Liver (tissue), 3 donors: ENCODE measurements around the gene VSX2.

Experiments used
- ATF3 ChIP-seq: IDR thresholded peaks from 2 replicates; pipeline ENCODE4 v1.6.1; 2016; ENCODE audit warnings: antibody characterized with exemption
- CTCF ChIP-seq: fragments of 150-350 bp; IDR thresholded peaks from 2 replicates; pipeline ENCODE4 v1.5.1; 2017; ENCODE audit warnings: improper control_type of control experiment, low read depth, low read length; ENCODE audit not compliant: missing input control
- EGR1 ChIP-seq, 2 donors: IDR thresholded peaks; 2 replicates each; pipeline ENCODE4 v1.6.1; 2016 to 2018; ENCODE audit warnings: antibody characterized with exemption in 2 of 2, low read depth in 2 of 2
- FOXA1 ChIP-seq: IDR thresholded peaks from 2 replicates; pipeline ENCODE4 v1.6.1; 2016; ENCODE audit warnings: antibody characterized with exemption
- GABPA ChIP-seq, 2 donors: IDR thresholded peaks in 1 of 2; conservative IDR thresholded peaks in 1 of 2; 2 replicates each; pipeline ENCODE4 v1.6.1; 2016; ENCODE audit warnings: antibody characterized with exemption in 2 of 2, mild to moderate bottlenecking in 1 of 2, moderate library complexity in 1 of 2
- MAX ChIP-seq: IDR thresholded peaks from 2 replicates; pipeline ENCODE4 v1.6.1; 2016; ENCODE audit warnings: antibody characterized with exemption
- RAD21 ChIP-seq, 2 donors: IDR thresholded peaks; 2 replicates each; pipeline ENCODE4 v1.6.1; 2016; ENCODE audit warnings: antibody characterized with exemption in 2 of 2, mild to moderate bottlenecking in 2 of 2
- RXRA ChIP-seq, 2 donors: IDR thresholded peaks; 2 replicates each; pipeline ENCODE4 v1.6.1; 2017 to 2018; ENCODE audit warnings: antibody characterized with exemption in 2 of 2, mild to moderate bottlenecking in 1 of 2
- TAF1 ChIP-seq: conservative IDR thresholded peaks from 2 replicates; pipeline ENCODE4 v1.6.1; 2016; ENCODE audit warnings: antibody characterized with exemption, mild to moderate bottlenecking
- YY1 ChIP-seq: IDR thresholded peaks from 2 replicates; pipeline ENCODE4 v1.6.1; 2016; ENCODE audit warnings: antibody characterized with exemption, mild to moderate bottlenecking
- TF ChIP-seq, protein P1 (sequence below): IDR thresholded peaks from 2 replicates; pipeline ENCODE4 v1.6.1; 2016; ENCODE audit warnings: antibody characterized with exemption, mild to moderate bottlenecking
- donor health status: healthy.
- donor health status: healthy.

DNA sequence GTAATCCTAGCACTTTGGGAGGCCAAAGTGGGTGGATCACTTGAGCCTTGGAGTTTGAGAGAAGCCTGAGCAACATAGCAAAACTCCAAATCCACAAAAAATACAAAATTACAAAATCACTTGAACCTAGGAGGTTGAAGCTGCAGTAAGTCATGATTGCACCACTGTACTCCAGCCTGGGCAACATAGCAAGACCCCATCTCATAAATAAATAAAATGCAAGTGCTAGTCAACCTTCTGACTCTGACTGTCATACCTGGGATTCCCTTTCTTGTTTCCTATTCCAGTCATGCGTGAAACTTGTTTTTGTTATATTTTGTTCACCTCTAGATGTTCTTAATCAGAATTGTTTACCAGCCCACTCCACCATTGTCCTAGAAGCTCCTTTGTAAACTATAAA, 32.1 kb downstream of the VSX2 start:
- TF ChIP-seq FOXA1, result no peak
- TF ChIP-seq CTCF, result no peak
- TF ChIP-seq, protein P1, sequence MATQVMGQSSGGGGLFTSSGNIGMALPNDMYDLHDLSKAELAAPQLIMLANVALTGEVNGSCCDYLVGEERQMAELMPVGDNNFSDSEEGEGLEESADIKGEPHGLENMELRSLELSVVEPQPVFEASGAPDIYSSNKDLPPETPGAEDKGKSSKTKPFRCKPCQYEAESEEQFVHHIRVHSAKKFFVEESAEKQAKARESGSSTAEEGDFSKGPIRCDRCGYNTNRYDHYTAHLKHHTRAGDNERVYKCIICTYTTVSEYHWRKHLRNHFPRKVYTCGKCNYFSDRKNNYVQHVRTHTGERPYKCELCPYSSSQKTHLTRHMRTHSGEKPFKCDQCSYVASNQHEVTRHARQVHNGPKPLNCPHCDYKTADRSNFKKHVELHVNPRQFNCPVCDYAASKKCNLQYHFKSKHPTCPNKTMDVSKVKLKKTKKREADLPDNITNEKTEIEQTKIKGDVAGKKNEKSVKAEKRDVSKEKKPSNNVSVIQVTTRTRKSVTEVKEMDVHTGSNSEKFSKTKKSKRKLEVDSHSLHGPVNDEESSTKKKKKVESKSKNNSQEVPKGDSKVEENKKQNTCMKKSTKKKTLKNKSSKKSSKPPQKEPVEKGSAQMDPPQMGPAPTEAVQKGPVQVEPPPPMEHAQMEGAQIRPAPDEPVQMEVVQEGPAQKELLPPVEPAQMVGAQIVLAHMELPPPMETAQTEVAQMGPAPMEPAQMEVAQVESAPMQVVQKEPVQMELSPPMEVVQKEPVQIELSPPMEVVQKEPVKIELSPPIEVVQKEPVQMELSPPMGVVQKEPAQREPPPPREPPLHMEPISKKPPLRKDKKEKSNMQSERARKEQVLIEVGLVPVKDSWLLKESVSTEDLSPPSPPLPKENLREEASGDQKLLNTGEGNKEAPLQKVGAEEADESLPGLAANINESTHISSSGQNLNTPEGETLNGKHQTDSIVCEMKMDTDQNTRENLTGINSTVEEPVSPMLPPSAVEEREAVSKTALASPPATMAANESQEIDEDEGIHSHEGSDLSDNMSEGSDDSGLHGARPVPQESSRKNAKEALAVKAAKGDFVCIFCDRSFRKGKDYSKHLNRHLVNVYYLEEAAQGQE, result no peak
- no peak for TF ChIP-seq ATF3
- TF ChIP-seq YY1, result no peak
- TF ChIP-seq TAF1, result no peak
- TF ChIP-seq EGR1 (IDR thresholded peaks at IDR 0.05; ENCODE audit: low read depth in 2 of 2), result no peak
- TF ChIP-seq GABPA (IDR thresholded peaks at IDR 0.05 in 1 of 2, conservative IDR thresholded peaks at IDR 0.05 in 1 of 2), result no peak
- no peak for TF ChIP-seq MAX
- TF ChIP-seq RAD21 (IDR thresholded peaks at IDR 0.05), result no peak
- TF ChIP-seq RXRA (IDR thresholded peaks at IDR 0.05), result no peak
